ENCODE measurements around the gene GADD45A. TPM values are rescaled to one million over a fixed set of nuclear protein-coding genes. Genes with fewer than 3 reads are reported as not detected.
A peak's percentile ranks its signal among the peaks of the same experiment; 100 is the strongest.
"Not testable (repeated sequence)": the region's sequence is repeated elsewhere in the genome, so short reads cannot be mapped to it uniquely, and the experiment has no call there.

GADD45A gene
- total RNA-seq, 1 donor from 2014 or later: 16.4 TPM

GRCh38 chr1:67650061-67650460 is 34.9 kb upstream of the GADD45A start:
- peaks cover 15% of the 10 kb centered on the region for H3K4me1 ChIP-seq
- H3K4me3 ChIP-seq: no peak overlapping the region
- DNase-seq (no peak), ATAC-seq (no peak)
- H3K27me3 ChIP-seq: no peaks in the 10 kb centered on the region
- no peaks in the 10 kb centered on the region for H3K36me3 ChIP-seq
- intact Hi-C loops (cut with DNase I): no loop called here
- H3K9me3 ChIP-seq: no peaks in the 10 kb centered on the region
- no peak overlapping the region for H3K27ac ChIP-seq
- TF ChIP-seq CTCF (IDR thresholded peaks at IDR 0.05): no peak

GRCh38 chr1:67651031-67651430 is 34.0 kb upstream of the GADD45A start:
- no peaks in the 10 kb centered on the region for H3K9me3 ChIP-seq
- H3K4me1 ChIP-seq: peaks cover 12% of the 10 kb centered on the region
- H3K27ac ChIP-seq: no peak overlapping the region
- no peaks in the 10 kb centered on the region for H3K27me3 ChIP-seq
- H3K4me3 ChIP-seq: no peak overlapping the region
- intact Hi-C loops (cut with DNase I): no loop called here
- no peak for TF ChIP-seq CTCF (IDR thresholded peaks at IDR 0.05)
- no peak for DNase-seq
- no peaks in the 10 kb centered on the region for H3K36me3 ChIP-seq
- ATAC-seq: no peak

GRCh38 chr1:67652800-67653199 is 32.2 kb upstream of the GADD45A start:
- DNase-seq (no peak), ATAC-seq (peak; percentile 42)
- Histone ChIP-seq H3K4me1 (no peaks in the 10 kb centered on the region), H3K4me3 (no peak overlapping the region), H3K27ac (no peak overlapping the region), H3K27me3 (no peaks in the 10 kb centered on the region), H3K36me3 (no peaks in the 10 kb centered on the region), H3K9me3 (no peaks in the 10 kb centered on the region)
- no peak for TF ChIP-seq CTCF (IDR thresholded peaks at IDR 0.05)
- intact Hi-C loops (cut with DNase I): no loop called here

- no peak overlapping the region for H3K4me3 ChIP-seq
- no peaks in the 10 kb centered on the region for H3K9me3 ChIP-seq
- ATAC-seq (no peak), DNase-seq (no peak)
- TF ChIP-seq CTCF (IDR thresholded peaks at IDR 0.05): no peak
- intact Hi-C loops (cut with DNase I): no loop called here
- H3K4me1 ChIP-seq: no peaks in the 10 kb centered on the region
- no peaks in the 10 kb centered on the region for H3K36me3 ChIP-seq
- no peaks in the 10 kb centered on the region for H3K27me3 ChIP-seq
- H3K27ac ChIP-seq: no peak overlapping the region
These were observed 31.7 kb upstream of the GADD45A start for GRCh38 chr1:67653304-67653703.

- H3K36me3 ChIP-seq: no peaks in the 10 kb centered on the region
- H3K27ac ChIP-seq: no peak overlapping the region
- intact Hi-C loops (cut with DNase I): no loop called here
These were observed 29.4 kb upstream of the GADD45A start for GRCh38 chr1:67655581-67655980.

GRCh38 chr1:67657152-67657551 is 27.8 kb upstream of the GADD45A start:
- H3K4me1 ChIP-seq; H3K27me3 ChIP-seq; H3K36me3 ChIP-seq; H3K9me3 ChIP-seq; H3K4me3 ChIP-seq; H3K27ac ChIP-seq; DNase-seq; ATAC-seq; intact Hi-C loops (cut with DNase I): not testable (repeated sequence)

More at GRCh38 chr1:67655581-67655980, 29.4 kb upstream of the GADD45A start:
- Histone ChIP-seq H3K27me3 (no peaks in the 10 kb centered on the region), H3K4me1 (no peaks in the 10 kb centered on the region), H3K4me3 (no peak overlapping the region), H3K9me3 (no peaks in the 10 kb centered on the region)
- DNase-seq (no peak), ATAC-seq (no peak)
- no peak for TF ChIP-seq CTCF (IDR thresholded peaks at IDR 0.05)
